Activated CD8-positive, alpha-beta T cell treated with anti-CD3 and anti-CD28 coated beads for 36 hours (primary cell): ENCODE data around the gene ESRRB. TPM values are rescaled to one million over a fixed set of nuclear protein-coding genes. Genes with fewer than 3 reads are reported as not detected.

Source experiments
- ATAC-seq: fragments of 200-7000 bp; cut with Tn5 transposase; one replicate; pipeline ENCODE4 v1.10.0; 2021; ENCODE audit warnings: mild to moderate bottlenecking, moderate library complexity
- CTCF ChIA-PET: fragments of 350-600 bp; sonication (Branson Sonifier 250); formaldehyde crosslinking; loops from one replicate; lab custom pipeline; 2021; ENCODE audit warnings: antibody characterized with exemption; lab: Charles Lee
- POLR2A ChIA-PET: fragments of 350-600 bp; sonication (Branson Sonifier 250); formaldehyde crosslinking; loops from one replicate; lab custom pipeline; 2021; ENCODE audit warnings: antibody characterized with exemption; lab: Charles Lee
- DNase-seq: peaks from one replicate; pipeline ENCODE4 v3.0.0-alpha.2; 2020
- H3K27ac Mint-ChIP-seq: one replicate; pipeline ENCODE4 v1.8.0; 2021; ENCODE audit warnings: mild to moderate bottlenecking, mixed read lengths
- H3K27me3 Mint-ChIP-seq: one replicate; pipeline ENCODE4 v1.8.0; 2021; ENCODE audit warnings: mixed read lengths
- H3K36me3 Mint-ChIP-seq: one replicate; pipeline ENCODE4 v1.8.0; 2021; ENCODE audit warnings: low read depth, mixed read lengths
- H3K4me1 Mint-ChIP-seq: one replicate; pipeline ENCODE4 v1.8.0; 2021; ENCODE audit warnings: low read depth, mixed read lengths
- H3K4me3 Mint-ChIP-seq: one replicate; pipeline ENCODE4 v1.8.0; 2021; ENCODE audit warnings: mild to moderate bottlenecking, moderate library complexity, mixed read lengths
- H3K9me3 Mint-ChIP-seq: one replicate; pipeline ENCODE4 v1.8.0; 2021; ENCODE audit warnings: mixed read lengths
- intact Hi-C: fragments of 100-400 bp; cut with micrococcal nuclease; formaldehyde crosslinking; loops from one replicate; pipeline ENCODE4 v1.10.0; 2022
- total RNA-seq, 2 experiments: library from RNA; stranded (reverse); gene quantifications; one replicate each; pipeline ENCODE4 v1.2.3, GENCODE V29; 2021
- TF ChIP-seq, protein P1 (sequence below): fragments of 200-600 bp; IDR thresholded peaks from one replicate; pipeline ENCODE4 v1.8.0; 2022; ENCODE audit warnings: antibody characterized with exemption, mild to moderate bottlenecking

Gene ESRRB
- total RNA-seq, 2 experiments from 2014 or later: 0.18 to 0.27 TPM

DNA sequence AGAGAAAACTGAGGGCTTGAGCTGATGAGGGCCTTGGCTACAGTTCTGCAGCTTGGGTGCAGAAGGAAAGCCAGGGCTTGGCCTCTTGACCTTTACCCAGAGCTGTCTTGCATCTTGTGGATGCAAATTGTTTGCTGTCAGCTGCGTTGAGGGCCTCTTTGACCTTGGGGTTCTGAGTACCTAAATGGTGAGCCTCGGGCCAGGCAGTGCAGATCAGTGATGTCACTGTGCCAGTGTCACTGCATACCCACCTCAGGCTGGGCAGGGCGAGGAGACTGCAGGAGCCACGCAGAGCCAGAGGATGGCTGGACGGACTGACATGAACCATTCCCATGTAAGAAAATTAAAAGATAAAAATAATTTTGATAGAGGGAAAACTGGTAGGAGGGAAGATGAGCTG lies 18.6 kb downstream of the ESRRB start:
- no peak overlapping the region for H3K4me3 Mint-ChIP-seq

DNA sequence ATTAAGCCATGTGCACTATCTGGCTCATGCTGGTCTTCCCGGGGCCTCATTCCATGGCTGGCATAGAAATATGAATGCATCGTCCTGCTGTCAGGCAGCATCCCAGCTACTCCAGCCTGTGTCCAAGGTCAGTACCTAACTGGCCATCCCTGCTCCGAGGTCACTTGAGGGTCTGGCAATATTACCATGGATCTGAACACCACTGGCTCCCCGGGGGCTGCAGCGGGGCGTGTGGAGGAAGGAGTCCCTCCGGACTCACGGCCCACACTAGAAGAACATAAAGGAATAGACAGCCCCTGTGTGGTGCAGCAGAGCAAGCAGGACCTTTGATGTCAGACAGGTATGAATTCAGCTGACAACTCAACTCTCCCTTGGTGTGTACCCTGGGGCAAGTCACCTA lies 19.2 kb downstream of the ESRRB start:
- Mint-ChIP-seq H3K27ac (no peak overlapping the region), H3K36me3 (no peaks in the 10 kb centered on the region), H3K4me1 (no peaks in the 10 kb centered on the region), H3K9me3 (no peaks in the 10 kb centered on the region), H3K27me3 (no peaks in the 10 kb centered on the region), H3K4me3 (no peak overlapping the region)
- POLR2A ChIA-PET: no interaction called here
- no peak for DNase-seq
- TF ChIP-seq, protein P1, sequence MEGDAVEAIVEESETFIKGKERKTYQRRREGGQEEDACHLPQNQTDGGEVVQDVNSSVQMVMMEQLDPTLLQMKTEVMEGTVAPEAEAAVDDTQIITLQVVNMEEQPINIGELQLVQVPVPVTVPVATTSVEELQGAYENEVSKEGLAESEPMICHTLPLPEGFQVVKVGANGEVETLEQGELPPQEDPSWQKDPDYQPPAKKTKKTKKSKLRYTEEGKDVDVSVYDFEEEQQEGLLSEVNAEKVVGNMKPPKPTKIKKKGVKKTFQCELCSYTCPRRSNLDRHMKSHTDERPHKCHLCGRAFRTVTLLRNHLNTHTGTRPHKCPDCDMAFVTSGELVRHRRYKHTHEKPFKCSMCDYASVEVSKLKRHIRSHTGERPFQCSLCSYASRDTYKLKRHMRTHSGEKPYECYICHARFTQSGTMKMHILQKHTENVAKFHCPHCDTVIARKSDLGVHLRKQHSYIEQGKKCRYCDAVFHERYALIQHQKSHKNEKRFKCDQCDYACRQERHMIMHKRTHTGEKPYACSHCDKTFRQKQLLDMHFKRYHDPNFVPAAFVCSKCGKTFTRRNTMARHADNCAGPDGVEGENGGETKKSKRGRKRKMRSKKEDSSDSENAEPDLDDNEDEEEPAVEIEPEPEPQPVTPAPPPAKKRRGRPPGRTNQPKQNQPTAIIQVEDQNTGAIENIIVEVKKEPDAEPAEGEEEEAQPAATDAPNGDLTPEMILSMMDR: no peak
- CTCF ChIA-PET: no interaction called here
- intact Hi-C loops: no loop called here
- no peak for ATAC-seq

More for the DNA sequence above, 18.6 kb downstream of the ESRRB start:
- no peak for ATAC-seq
- Mint-ChIP-seq H3K4me1 (no peaks in the 10 kb centered on the region), H3K36me3 (no peaks in the 10 kb centered on the region), H3K27me3 (no peaks in the 10 kb centered on the region), H3K27ac (no peak overlapping the region), H3K9me3 (no peaks in the 10 kb centered on the region)
- POLR2A ChIA-PET: no interaction called here
- CTCF ChIA-PET: no interaction called here
- intact Hi-C loops: no loop called here
- TF ChIP-seq, protein P1: no peak
- DNase-seq: no peak

GRCh38 chr14:76396714-76397187 lies 20.8 kb downstream of the ESRRB start:
- ATAC-seq (no peak), DNase-seq (no peak)
- CTCF ChIA-PET: interaction anchor here (1.9 kb wide), 1 partner anchor 9 kb away, joined by 6 read pairs; no protein-coding TSS in a partner anchor
- TF ChIP-seq, protein P1: no peak
- no peak overlapping the region for H3K4me3 Mint-ChIP-seq
- H3K9me3 Mint-ChIP-seq: no peaks in the 10 kb centered on the region
- H3K36me3 Mint-ChIP-seq: no peaks in the 10 kb centered on the region
- intact Hi-C loops: no loop called here
- no peaks in the 10 kb centered on the region for H3K27me3 Mint-ChIP-seq
- H3K4me1 Mint-ChIP-seq: no peaks in the 10 kb centered on the region
- POLR2A ChIA-PET: no interaction called here
- H3K27ac Mint-ChIP-seq: no peak overlapping the region

DNA sequence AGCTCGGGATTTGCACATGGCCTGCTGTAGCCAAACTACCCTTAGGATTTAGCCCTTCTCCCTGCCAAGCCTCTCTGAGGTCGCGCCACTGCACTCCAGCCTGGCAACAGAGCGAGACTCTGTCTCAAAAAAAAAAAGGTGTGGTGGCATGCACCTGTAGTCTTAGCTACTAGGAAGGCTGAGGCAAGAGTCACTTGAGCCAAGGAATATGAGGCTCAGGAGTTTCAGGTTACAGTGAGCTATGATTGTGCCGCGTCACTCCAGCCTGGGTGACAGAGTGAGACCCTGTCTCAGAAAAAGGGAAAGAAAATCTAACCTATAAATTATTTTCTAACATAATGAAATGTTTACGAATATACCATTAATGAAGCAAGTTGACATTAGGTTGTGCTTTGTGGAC lies 29.7 kb downstream of the ESRRB start:
- no peak overlapping the region for H3K4me3 Mint-ChIP-seq
- TF ChIP-seq, protein P1: no peak
- ChIA-PET CTCF (interaction anchor here (0.8 kb wide), 1 partner anchor 355 kb away, joined by 3 read pairs; no protein-coding TSS in a partner anchor), POLR2A (no interaction called here)
- intact Hi-C loops: no loop called here
- H3K4me1 Mint-ChIP-seq: no peaks in the 10 kb centered on the region
- no peaks in the 10 kb centered on the region for H3K36me3 Mint-ChIP-seq
- ATAC-seq (no peak), DNase-seq (no peak)
- H3K27ac Mint-ChIP-seq: no peak overlapping the region
- H3K9me3 Mint-ChIP-seq: no peaks in the 10 kb centered on the region
- peaks cover 8% of the 10 kb centered on the region for H3K27me3 Mint-ChIP-seq

DNA sequence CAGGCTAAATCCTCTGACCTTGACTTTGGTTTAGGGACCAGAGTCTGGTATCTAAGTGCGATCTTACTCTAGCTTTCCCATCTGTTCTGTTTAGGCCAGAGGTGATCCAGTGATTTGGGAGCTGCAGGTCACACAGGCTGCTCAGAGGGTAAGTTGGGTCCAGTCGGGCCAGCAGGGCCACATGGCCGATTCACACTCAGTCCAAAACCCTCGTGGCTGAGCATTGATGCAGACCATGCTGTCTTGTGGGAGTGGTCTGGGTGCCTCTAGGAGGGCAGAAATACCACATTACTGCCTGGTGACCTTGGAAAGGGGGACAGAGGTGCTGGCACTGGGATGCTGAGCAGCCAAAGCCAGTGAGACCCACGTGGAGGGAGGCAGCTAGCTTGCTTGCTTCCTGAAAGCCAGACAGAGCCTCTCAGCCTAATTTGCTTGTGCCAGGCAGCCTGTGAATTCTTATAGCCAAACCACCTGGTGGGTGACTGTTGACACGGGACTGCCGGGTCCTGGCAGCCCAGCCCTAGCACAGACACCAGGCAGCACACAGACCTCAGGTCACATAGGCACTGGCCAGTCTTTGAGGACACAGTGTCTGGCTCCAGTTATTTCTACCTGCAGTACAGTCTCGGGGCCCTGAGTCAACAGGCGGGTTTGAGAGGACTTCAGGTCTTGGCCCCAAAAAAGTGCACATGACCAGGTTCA lies 31.7 kb downstream of the ESRRB start:
- intact Hi-C loops: no loop called here
- TF ChIP-seq, protein P1: no peak
- no peak for ATAC-seq

More for the DNA sequence above, 31.7 kb downstream of the ESRRB start:
- no peak for DNase-seq
- Mint-ChIP-seq H3K4me1 (no peaks in the 10 kb centered on the region), H3K27me3 (peaks cover 11% of the 10 kb centered on the region), H3K36me3 (no peaks in the 10 kb centered on the region), H3K4me3 (no peak overlapping the region), H3K27ac (no peak overlapping the region), H3K9me3 (no peaks in the 10 kb centered on the region)
- ChIA-PET POLR2A (no interaction called here), CTCF (no interaction called here)
